ENCODE results near the gene CIRBP. TPM values are rescaled to one million over a fixed set of nuclear protein-coding genes. Genes with fewer than 3 reads are reported as not detected.
"Not testable (repeated sequence)": the region's sequence is repeated elsewhere in the genome, so short reads cannot be mapped to it uniquely, and the experiment has no call there.

The CIRBP gene
- total RNA-seq, 1 donor from 2014 or later, result 118 TPM

- DNase-seq (ENCODE audit: low read depth in 2 of 2), result no peak
Measured at GRCh38 chr19:1308718-1309117, 39.6 kb downstream of the CIRBP start.

GRCh38 chr19:1309977-1310852 lies 41.1 kb downstream of the CIRBP start:
- DNase-seq (ENCODE audit: low read depth in 2 of 2), result no peak

- DNase-seq (ENCODE audit: low read depth in 2 of 2), result no peak
Measured at GRCh38 chr19:1310853-1311180, 41.7 kb downstream of the CIRBP start.

GRCh38 chr19:1311543-1312091 lies 42.5 kb downstream of the CIRBP start:
- DNase-seq (ENCODE audit: low read depth in 2 of 2), result no peak

DNA sequence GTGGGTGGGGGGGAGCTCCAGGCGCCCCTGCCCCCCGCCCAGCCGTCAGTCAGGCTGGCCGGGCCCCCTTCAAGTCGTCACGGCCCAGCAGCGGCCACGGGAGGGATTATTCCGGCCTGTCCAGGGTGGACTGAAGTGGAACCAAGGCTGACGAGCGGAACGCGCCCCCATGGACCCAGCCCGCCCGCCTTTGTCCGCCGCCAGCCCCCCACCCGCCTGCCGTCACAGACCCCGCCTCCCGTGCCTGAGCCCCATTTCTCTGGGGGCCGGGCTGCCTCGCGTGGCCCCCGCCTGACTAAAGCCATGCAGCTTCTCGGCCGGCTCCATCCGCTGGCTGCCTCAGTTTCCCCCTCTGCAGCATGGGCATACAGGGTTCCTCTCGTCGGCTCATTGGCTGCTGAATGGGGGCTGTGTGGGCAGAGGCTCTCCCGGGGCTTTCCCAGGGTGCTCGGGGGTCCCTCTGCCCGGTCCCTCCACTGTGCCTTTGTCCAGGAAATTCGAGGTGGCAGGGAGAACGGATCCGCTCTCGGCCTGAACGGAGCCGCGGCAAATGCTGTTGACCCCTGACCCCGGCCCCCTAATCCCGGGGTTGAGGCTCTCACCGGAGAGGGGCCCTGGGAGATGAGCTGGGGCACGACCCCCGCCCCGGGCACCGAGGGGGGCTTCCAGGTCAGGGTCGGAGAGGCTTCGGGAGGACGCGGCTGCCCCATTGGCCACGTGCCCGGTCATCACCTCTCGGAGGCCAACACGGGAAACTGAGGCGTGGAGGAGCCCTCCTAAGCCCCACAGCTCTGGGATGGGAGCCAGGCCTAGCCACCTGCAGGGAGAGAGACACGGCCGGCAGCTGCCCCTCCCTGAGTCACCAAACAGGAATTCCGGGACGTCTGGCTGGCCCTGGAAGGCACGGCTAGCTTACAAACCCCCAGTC lies 43.9 kb downstream of the CIRBP start:
- DNase-seq (ENCODE audit: low read depth in 2 of 2), result peak; percentile 5 to 67

GRCh38 chr19:1313695-1314613 lies 44.8 kb downstream of the CIRBP start:
- DNase-seq (ENCODE audit: low read depth in 2 of 2), result no peak

- DNase-seq (ENCODE audit: low read depth in 2 of 2), result peak; percentile 2 to 62
Measured at GRCh38 chr19:1315470-1316166, 46.5 kb downstream of the CIRBP start.

GRCh38 chr19:1316466-1316865 lies 47.3 kb downstream of the CIRBP start:
- no peak for DNase-seq (ENCODE audit: low read depth in 2 of 2)

- DNase-seq (ENCODE audit: low read depth in 2 of 2), result no peak
Measured at GRCh38 chr19:1317274-1318003, 48.3 kb downstream of the CIRBP start.

DNA sequence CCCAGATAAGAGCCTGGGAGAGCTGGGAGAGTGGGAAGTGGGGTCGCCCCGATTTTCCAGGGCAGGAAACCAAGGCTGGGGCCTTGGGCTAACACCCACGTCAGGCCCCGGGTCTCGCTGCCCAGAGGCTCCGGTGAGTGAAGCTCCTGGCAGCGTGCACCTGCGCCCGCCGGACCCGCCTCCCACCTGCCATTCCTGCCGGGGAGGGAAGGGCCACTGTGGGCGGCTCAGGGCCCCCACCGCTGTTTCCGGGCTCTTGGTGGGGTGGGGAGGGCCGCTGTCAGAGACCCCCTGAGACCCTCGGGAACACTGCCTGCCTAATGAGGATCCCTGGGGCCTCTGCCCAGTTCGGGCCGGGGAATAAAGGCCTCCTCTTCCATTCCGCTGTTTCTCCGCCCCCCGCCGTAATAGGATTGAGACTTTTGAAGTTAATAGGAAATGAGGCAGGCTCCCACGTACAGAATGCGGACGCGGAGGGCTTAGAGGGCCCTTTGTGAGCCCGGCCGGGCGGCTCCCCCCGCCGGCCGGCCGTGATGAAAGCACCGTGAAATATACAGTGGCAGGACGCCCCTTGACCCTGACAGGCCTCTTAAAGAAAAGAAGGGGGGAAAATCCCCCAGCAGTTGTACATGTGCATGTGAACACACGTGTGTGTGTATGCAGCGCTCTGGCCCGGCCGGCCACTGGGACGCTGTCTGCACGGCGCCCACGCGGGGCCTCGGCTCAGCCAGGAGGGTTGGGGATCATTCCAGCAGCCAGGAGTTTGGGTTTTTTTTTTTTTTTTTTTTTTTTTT lies 49.7 kb downstream of the CIRBP start:
- DNase-seq (ENCODE audit: low read depth in 2 of 2), result no peak

DNA sequence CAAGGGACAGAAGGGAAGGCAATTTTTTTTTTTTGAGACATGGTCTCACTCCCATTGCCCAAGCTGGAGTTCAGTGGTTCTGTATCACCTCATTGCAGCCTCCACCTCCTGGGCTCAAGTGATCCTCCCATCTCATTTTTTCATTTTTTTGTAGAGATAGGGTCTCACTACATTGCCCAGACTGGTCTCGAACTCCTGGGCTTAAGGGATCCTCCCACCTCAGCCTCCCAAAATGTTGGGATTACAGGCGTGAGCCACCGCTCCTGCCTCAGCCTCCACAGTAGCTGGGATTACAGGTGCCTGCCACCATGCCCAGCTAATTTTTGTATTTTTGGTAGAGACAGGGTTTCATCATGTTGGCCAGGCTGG lies 51.1 kb downstream of the CIRBP start:
- not testable (repeated sequence) for DNase-seq (ENCODE audit: low read depth in 2 of 2)

DNA sequence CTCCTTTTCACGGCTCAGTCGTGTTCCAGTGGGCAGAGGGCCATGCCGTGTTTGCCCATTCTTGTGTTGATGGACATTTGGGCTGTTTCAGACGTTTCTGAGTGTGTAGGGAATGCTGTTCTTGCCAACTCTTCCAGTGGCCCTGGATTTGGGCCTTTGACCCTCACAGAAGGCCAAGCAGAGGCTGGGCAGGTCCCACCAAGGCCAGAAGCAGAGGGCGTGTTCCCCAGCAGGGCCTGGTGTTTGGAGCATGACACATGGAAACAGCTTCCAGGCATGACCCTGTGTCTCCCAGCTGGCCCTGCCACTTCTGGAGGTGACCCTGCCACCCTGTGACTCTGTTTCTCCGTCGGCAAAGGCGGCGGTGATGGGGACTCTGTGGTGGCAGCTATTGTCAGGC lies 52.4 kb downstream of the CIRBP start:
- DNase-seq (ENCODE audit: low read depth in 2 of 2), result no peak

DNA sequence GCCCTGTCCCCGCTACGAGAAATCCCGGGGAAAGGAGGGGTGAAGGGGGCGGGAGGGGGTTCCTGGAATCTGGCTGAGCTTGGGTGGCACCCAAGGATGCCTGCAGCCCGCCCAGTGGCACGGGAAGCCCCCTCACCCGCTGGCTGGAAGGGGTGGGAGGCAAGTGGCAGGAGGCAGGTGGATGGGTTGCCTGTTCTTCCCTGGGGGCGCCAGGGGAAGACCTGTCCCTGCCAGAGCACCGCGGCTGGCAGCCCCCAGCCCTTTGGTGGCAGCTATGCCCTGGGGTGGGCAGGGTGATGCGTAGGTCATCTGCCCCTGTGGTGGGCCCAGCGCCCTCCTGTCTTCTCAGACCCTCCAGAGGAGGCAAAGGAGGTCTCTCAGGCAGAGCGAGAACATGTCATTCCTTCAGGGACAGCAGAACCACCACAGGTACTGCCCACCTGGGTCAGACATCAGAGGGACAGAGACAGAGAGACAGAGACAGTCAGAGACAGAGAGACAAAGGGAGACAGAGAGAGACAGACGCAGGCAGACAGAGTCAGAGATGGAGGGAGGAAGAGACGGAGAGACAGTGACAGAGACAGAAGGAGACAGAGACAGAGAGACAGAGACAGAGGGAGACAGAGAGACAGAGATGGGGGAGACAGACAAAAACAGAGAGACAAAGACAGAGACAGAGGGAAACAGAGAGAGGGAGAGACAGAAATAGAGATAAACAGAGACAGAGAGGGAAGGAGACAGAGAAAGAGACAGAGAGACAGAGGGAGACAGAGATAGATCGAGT lies 53.3 kb downstream of the CIRBP start:
- DNase-seq (ENCODE audit: low read depth in 2 of 2), result no peak

DNA sequence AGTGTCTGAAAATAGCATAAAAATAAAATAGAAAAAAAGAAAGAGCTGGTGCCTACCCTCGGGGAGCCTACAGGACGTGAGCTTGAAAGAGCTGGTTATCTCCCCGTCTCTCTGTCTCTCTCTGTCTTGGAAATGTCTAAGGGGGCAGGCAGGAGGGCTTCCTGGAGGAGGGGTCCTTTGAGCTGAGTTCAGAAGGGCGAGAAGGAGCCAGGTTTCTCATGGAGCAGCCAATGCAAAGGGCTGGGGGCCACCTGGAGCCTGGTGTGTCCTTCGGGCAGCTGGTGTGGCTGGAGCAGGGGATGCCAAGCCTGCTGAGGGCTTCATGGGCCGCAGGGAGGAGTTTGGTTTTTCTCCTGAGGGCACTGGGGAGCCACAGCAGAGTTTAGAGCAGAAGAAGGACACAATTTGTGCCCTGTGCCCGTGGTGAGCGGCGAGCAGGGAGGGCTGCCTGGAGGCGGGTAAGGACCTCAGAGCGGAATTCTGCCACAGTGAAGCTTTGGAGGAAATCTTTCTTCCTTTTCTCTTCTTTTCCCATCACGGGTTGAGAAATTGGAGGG lies 55.2 kb downstream of the CIRBP start:
- DNase-seq (ENCODE audit: low read depth in 2 of 2), result no peak

Measured in dermis microvascular lymphatic vessel endothelial cell (primary cell).